Thyroid gland (tissue), 4 donors: ENCODE measurements around the gene PMS1. TPM values are rescaled to one million over a fixed set of nuclear protein-coding genes. Genes with fewer than 3 reads are reported as not detected.

Experiments used
- DNase-seq, 2 donors: peaks; one replicate each; pipeline ENCODE4 v3.0.0-alpha.2; 2019
- H3K27ac ChIP-seq, 3 donors: fragments of 200-600 bp; sonication (generic); 1 replicate in 2 of 3; 2 replicates in 1 of 3; pipeline ENCODE4 v1.5.1; 2016 to 2019; ENCODE audit warnings: mild to moderate bottlenecking in 1 of 3, moderate library complexity in 1 of 3
- H3K27me3 ChIP-seq: fragments of 200-600 bp; sonication (generic); one replicate; pipeline ENCODE4 v1.5.1; 2019
- H3K36me3 ChIP-seq, 2 donors: fragments of 200-600 bp; sonication (generic); one replicate each; pipeline ENCODE4 v1.5.1; 2016 to 2019
- H3K4me1 ChIP-seq, 2 donors: fragments of 200-600 bp; sonication (generic); one replicate each; pipeline ENCODE4 v1.5.1; 2017 to 2019
- H3K4me3 ChIP-seq, 3 donors: fragments of 200-600 bp; sonication (generic); replicated peaks in 1 of 3; 1 replicate in 2 of 3; 2 replicates in 1 of 3; pipeline ENCODE4 v1.5.1; 2016; ENCODE audit warnings: mild to moderate bottlenecking in 1 of 3
- H3K9me3 ChIP-seq: fragments of 200-600 bp; sonication (generic); one replicate; pipeline ENCODE4 v1.5.1; 2017
- POLR2A ChIP-seq, 2 donors: fragments of 450-650 bp; IDR thresholded peaks; one replicate each; pipeline ENCODE4 v1.6.1; 2017; ENCODE audit warnings: antibody characterized with exemption in 2 of 2, mild to moderate bottlenecking in 2 of 2, moderate library complexity in 1 of 2
- WGBS, 2 donors: methylation state at CpG; one replicate each; pipeline ENCODE4 v1.1.5; 2017; 5-methylcytosine and 5-hydroxymethylcytosine counted together
- intact Hi-C: fragments of 100-400 bp; cut with DNase I; formaldehyde crosslinking; loops from one replicate; pipeline ENCODE4 v1.15.1; 2023
- total RNA-seq, 4 donors: library from RNA; depleted of rRNA; stranded (reverse); fragments of >200 nt; gene quantifications; one replicate each; pipeline ENCODE4 v1.2.3, GENCODE V29; 2016
- TF ChIP-seq, protein P1 (sequence below), 6 experiments: fragments of 200-600 bp in 3 of 6; fragments of 450-650 bp in 3 of 6; sonication (generic) in 3 of 6; IDR thresholded peaks; one replicate each; pipeline ENCODE4 v1.5.1; 2016 to 2019; ENCODE audit warnings: antibody characterized with exemption in 6 of 6, mild to moderate bottlenecking in 2 of 6, inconsistent platforms in 1 of 6, moderate library complexity in 1 of 6

The PMS1 gene
- total RNA-seq, 4 donors from 2014 or later = 22.7 to 34.9 (median 28.1) TPM

DNA sequence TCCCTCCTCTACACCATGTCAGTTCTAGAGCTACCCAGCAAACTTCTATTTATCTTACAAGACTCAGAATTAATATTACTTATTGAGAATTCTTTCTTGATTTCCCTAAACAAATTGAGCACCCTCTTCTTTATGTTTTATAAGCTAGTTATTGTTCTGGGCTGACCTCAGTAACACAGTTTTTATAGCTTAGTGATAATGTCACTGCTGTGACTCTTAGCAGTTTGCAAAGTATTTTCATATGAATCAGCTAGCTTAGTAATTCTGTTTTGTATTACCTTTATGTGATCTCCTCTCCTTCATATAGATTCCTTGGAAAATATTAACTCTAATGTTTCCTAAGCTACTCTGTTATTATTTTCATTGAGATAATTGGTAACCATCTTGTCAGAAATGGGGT, 114.9 kb downstream of the PMS1 start:
- intact Hi-C loops = no loop called here

DNA sequence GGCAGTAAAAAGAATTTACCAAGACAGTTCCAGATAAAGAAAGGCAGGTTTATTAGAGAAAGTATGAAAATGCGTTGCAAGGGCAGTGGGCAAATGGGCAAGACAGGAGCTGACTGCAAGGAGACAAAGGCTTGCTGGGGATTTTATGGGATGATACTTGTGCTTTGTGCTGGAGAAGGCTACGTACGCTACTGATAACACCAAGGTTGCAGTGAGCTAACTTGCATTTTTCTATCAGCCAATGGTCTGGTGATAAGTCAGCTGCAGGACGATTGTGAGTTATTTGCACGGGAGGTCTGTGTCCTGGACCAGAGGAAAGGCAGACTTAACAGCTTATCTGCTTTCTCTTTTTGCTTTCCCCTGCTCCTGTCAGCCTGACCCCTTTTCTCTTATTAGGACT, 116.5 kb downstream of the PMS1 start:
- Histone ChIP-seq H3K4me3 (no peak overlapping the region), H3K27me3 (no peaks in the 10 kb centered on the region), H3K36me3 (no peaks in the 10 kb centered on the region), H3K27ac (no peak overlapping the region), H3K9me3 (no peaks in the 10 kb centered on the region), H3K4me1 (no peaks in the 10 kb centered on the region)
- TF ChIP-seq, protein P1, sequence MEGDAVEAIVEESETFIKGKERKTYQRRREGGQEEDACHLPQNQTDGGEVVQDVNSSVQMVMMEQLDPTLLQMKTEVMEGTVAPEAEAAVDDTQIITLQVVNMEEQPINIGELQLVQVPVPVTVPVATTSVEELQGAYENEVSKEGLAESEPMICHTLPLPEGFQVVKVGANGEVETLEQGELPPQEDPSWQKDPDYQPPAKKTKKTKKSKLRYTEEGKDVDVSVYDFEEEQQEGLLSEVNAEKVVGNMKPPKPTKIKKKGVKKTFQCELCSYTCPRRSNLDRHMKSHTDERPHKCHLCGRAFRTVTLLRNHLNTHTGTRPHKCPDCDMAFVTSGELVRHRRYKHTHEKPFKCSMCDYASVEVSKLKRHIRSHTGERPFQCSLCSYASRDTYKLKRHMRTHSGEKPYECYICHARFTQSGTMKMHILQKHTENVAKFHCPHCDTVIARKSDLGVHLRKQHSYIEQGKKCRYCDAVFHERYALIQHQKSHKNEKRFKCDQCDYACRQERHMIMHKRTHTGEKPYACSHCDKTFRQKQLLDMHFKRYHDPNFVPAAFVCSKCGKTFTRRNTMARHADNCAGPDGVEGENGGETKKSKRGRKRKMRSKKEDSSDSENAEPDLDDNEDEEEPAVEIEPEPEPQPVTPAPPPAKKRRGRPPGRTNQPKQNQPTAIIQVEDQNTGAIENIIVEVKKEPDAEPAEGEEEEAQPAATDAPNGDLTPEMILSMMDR (IDR thresholded peaks at IDR 0.05) = no peak
- no peak for TF ChIP-seq POLR2A (IDR thresholded peaks at IDR 0.05)
- intact Hi-C loops = no loop called here
- no peak for DNase-seq
- WGBS, 2 donors = 69 to 72% methylated on average over 5 of the region's 5 CpGs

More for the DNA sequence above, 114.9 kb downstream of the PMS1 start:
- H3K4me3 ChIP-seq = no peak overlapping the region
- DNase-seq = no peak
- TF ChIP-seq POLR2A (IDR thresholded peaks at IDR 0.05) = no peak
- H3K36me3 ChIP-seq = no peaks in the 10 kb centered on the region
- no peaks in the 10 kb centered on the region for H3K9me3 ChIP-seq
- no peak overlapping the region for H3K27ac ChIP-seq
- H3K4me1 ChIP-seq = no peaks in the 10 kb centered on the region
- H3K27me3 ChIP-seq = no peaks in the 10 kb centered on the region

DNA sequence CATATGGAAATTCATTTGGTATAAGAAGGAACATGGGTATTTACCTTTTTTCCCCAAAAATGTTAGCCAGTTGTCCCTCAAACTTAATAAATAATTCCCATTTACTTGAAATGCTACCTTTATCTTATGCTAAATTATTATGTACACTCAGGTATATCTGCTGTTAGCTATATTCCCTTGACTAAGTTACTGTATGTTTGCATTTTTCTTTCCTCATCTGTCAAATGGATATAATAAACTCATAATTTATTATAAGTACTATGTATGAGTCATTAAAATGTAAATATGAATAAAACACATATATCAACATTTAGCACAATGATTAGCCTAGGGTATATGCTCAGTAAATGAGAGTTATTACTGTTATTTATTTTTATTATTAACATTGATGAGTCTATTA, 117.4 kb downstream of the PMS1 start:
- no peaks in the 10 kb centered on the region for H3K27me3 ChIP-seq

DNA sequence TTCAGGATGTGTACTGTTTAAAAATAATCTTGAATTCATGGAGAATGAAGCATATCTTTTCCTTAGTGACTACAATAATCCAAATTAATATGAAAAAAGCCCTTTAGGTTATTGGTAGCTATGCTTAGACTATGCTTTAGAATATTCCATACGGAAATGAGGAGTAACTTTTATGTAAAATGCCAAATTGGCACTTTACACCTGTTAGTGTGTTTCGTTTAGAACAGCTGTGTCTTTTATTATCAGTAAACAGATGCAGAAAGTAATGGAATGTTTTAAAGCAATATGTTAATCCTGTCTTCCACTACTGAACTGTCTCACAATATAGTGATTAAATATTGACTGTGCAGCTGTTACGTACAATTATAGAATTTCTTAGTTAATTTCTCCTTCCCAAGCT, 129.6 kb downstream of the PMS1 start:
- WGBS, 2 donors = 74 to 76% methylated on average over 3 of the region's 3 CpGs

More for the DNA sequence above, 117.4 kb downstream of the PMS1 start:
- intact Hi-C loops = no loop called here
- H3K36me3 ChIP-seq = no peaks in the 10 kb centered on the region
- no peak overlapping the region for H3K4me3 ChIP-seq
- H3K4me1 ChIP-seq = no peaks in the 10 kb centered on the region
- no peaks in the 10 kb centered on the region for H3K9me3 ChIP-seq
- no peak overlapping the region for H3K27ac ChIP-seq
- DNase-seq = no peak
- TF ChIP-seq, protein P1 (IDR thresholded peaks at IDR 0.05) = no peak
- no peak for TF ChIP-seq POLR2A (IDR thresholded peaks at IDR 0.05)

DNA sequence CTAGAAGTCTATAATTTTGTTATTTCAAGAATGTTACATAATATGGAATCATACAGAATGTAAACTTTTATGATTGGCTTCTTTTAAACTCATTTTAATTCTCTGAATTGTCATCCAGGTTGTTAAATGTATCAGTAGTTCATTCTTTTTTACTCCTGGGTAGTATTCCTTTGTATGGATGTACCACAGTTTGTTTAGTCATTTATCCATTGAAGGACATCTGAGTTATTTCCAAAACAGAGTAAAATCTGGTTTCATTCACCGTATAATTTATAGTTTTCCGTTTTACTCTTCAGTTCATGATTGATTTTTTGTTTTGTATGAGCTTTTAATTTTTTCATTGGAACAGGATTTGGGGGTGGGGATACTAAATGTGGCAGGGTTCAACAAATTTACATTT, 132.4 kb downstream of the PMS1 start:
- no peaks in the 10 kb centered on the region for H3K27me3 ChIP-seq
- no peaks in the 10 kb centered on the region for H3K4me1 ChIP-seq
- 84 to 91% methylated on average over 2 of the region's 2 CpGs for WGBS, 2 donors
- no peak overlapping the region for H3K27ac ChIP-seq
- TF ChIP-seq POLR2A (IDR thresholded peaks at IDR 0.05) = no peak
- TF ChIP-seq, protein P1 (IDR thresholded peaks at IDR 0.05) = no peak
- H3K9me3 ChIP-seq = no peaks in the 10 kb centered on the region
- H3K4me3 ChIP-seq = no peak overlapping the region
- H3K36me3 ChIP-seq = no peaks in the 10 kb centered on the region
- intact Hi-C loops = no loop called here
- DNase-seq = no peak

More for the DNA sequence above, 129.6 kb downstream of the PMS1 start:
- no peak for DNase-seq
- no peaks in the 10 kb centered on the region for H3K36me3 ChIP-seq
- TF ChIP-seq, protein P1 (IDR thresholded peaks at IDR 0.05) = no peak
- H3K4me1 ChIP-seq = no peaks in the 10 kb centered on the region
- intact Hi-C loops = no loop called here
- no peaks in the 10 kb centered on the region for H3K27me3 ChIP-seq
- no peak overlapping the region for H3K27ac ChIP-seq
- no peaks in the 10 kb centered on the region for H3K9me3 ChIP-seq
- no peak overlapping the region for H3K4me3 ChIP-seq

Other genes with a start within 250 kb of the PMS1 start
- 100 to 1,000 TPM; 115 to 285 (median 133) TPM for gene SLC40A1, start 203.7 kb upstream of the PMS1 start, total RNA-seq
- 10 to 100 TPM; 42.0 to 80.9 (median 49.3) TPM for gene ASNSD1, start 123.0 kb upstream of the PMS1 start, total RNA-seq
- 10 to 100 TPM; 14.1 to 40.2 (median 24.2) TPM for gene ANKAR, start 109.8 kb upstream of the PMS1 start, total RNA-seq
- 10 to 100 TPM in 2 of 4 donors, 1 to 10 TPM in 2; 6.9 to 13.7 (median 9.8) TPM for gene OSGEPL1, start 21.7 kb upstream of the PMS1 start, total RNA-seq
- 100 to 1,000 TPM in 1 of 4 donors, 10 to 100 TPM in 3; 73.1 to 124 (median 90.0) TPM for gene ORMDL1, start 111 bp upstream of the PMS1 start, total RNA-seq